Prostate gland (tissue), 2 donors: Measurements from ENCODE around the gene ZNF445. TPM values are rescaled to one million over a fixed set of nuclear protein-coding genes. Genes with fewer than 3 reads are reported as not detected.
"Not testable (repeated sequence)": the region's sequence is repeated elsewhere in the genome, so short reads cannot be mapped to it uniquely, and the experiment has no call there.

ENCODE experiments used
- DNase-seq: peaks from one replicate; pipeline ENCODE4 v3.0.0-alpha.2; 2019; ENCODE audit warnings: low spot score
- H3K27ac ChIP-seq, 2 donors: fragments of 200-600 bp; sonication (generic); 2 replicates each; pipeline ENCODE4 v1.5.1; 2017 to 2019
- H3K27me3 ChIP-seq: fragments of 200-600 bp; sonication (generic); replicated peaks from 2 replicates; pipeline ENCODE4 v1.5.1; 2019; ENCODE audit not compliant: insufficient read depth
- H3K36me3 ChIP-seq, 2 donors: fragments of 200-600 bp; sonication (generic); 1 replicate in 1 of 2; 2 replicates in 1 of 2; pipeline versions ENCODE4 v1.5.1 to v1.8.1; 2017 to 2019
- H3K4me1 ChIP-seq: fragments of 200-600 bp; sonication (generic); replicated peaks from 2 replicates; pipeline ENCODE4 v1.5.1; 2019
- H3K4me3 ChIP-seq, 2 donors: fragments of 200-600 bp; sonication (generic); 2 replicates each; pipeline ENCODE4 v1.5.1; 2017 to 2019
- H3K9me3 ChIP-seq: fragments of 200-600 bp; sonication (generic); 2 replicates; pipeline ENCODE4 v1.5.1; 2017
- CTCF ChIP-seq, 4 experiments: fragments of 200-600 bp in 2 of 4; fragments of 450-650 bp in 2 of 4; sonication (generic) in 2 of 4; IDR thresholded peaks; 1 replicate in 3 of 4; 2 replicates in 1 of 4; pipeline ENCODE4 v1.5.1; 2016 to 2019; ENCODE audit warnings: antibody characterized with exemption in 4 of 4, mild to moderate bottlenecking in 2 of 4, moderate library complexity in 2 of 4
- POLR2A ChIP-seq: fragments of 450-650 bp; IDR thresholded peaks from one replicate; pipeline ENCODE4 v1.6.1; 2016; ENCODE audit warnings: antibody characterized with exemption, mild to moderate bottlenecking
- POLR2AphosphoS5 ChIP-seq: sonication (generic); formaldehyde crosslinking; IDR thresholded peaks from one replicate; pipeline ENCODE4 v1.6.1; 2017; ENCODE audit warnings: antibody characterized with exemption
- WGBS: methylation state at CpG from one replicate; pipeline ENCODE4 v1.1.5; 2018; 5-methylcytosine and 5-hydroxymethylcytosine counted together
- intact Hi-C: fragments of 100-400 bp; cut with DNase I; formaldehyde crosslinking; loops from one replicate; pipeline ENCODE4 v1.14.2; 2022
- total RNA-seq, 2 donors: library from RNA; depleted of rRNA; stranded (reverse); fragments of >200 nt; gene quantifications; one replicate each; pipeline ENCODE4 v1.1.0, GENCODE V29; 2016

Gene ZNF445
- total RNA-seq, 2 donors from 2014 or later = 10.8 to 17.9 TPM

GRCh38 chr3:44506961-44507360, 29.5 kb upstream of the ZNF445 start:
- H3K9me3 ChIP-seq = no peaks in the 10 kb centered on the region
- H3K27ac ChIP-seq = no peak overlapping the region
- TF ChIP-seq POLR2A (no peak), POLR2AphosphoS5 (no peak), CTCF (IDR thresholded peaks at IDR 0.05) (no peak)
- no peaks in the 10 kb centered on the region for H3K27me3 ChIP-seq
- peaks cover 4% of the 10 kb centered on the region for H3K4me1 ChIP-seq
- DNase-seq = no peak
- WGBS = 72% methylated on average over 5 of the region's 5 CpGs
- no peak overlapping the region for H3K4me3 ChIP-seq
- no peaks in the 10 kb centered on the region for H3K36me3 ChIP-seq
- intact Hi-C loops = no loop called here

GRCh38 chr3:44506556-44506955, 29.1 kb upstream of the ZNF445 start:
- Histone ChIP-seq H3K9me3 (no peaks in the 10 kb centered on the region), H3K4me1 (peaks cover 4% of the 10 kb centered on the region), H3K27ac (no peak overlapping the region), H3K36me3 (no peaks in the 10 kb centered on the region), H3K27me3 (no peaks in the 10 kb centered on the region), H3K4me3 (no peak overlapping the region)
- intact Hi-C loops = no loop called here
- TF ChIP-seq POLR2AphosphoS5 (no peak), POLR2A (no peak), CTCF (IDR thresholded peaks at IDR 0.05) (no peak)
- no peak for DNase-seq
- WGBS = 90% methylated on average over 3 of the region's 3 CpGs

GRCh38 chr3:44504566-44504965, 27.1 kb upstream of the ZNF445 start:
- Histone ChIP-seq H3K4me1 (peaks cover 4% of the 10 kb centered on the region), H3K9me3 (no peaks in the 10 kb centered on the region), H3K4me3 (no peak overlapping the region), H3K27me3 (no peaks in the 10 kb centered on the region), H3K36me3 (peaks cover 0 to 8% of the 10 kb centered on the region in 2 donors), H3K27ac (no peak overlapping the region)
- WGBS = 91% methylated on average over 1 of the region's 1 CpG
- intact Hi-C loops = no loop called here
- TF ChIP-seq POLR2AphosphoS5 = no peak
- TF ChIP-seq POLR2A = no peak
- no peak for TF ChIP-seq CTCF (IDR thresholded peaks at IDR 0.05)
- no peak for DNase-seq

GRCh38 chr3:44503178-44503577, 25.7 kb upstream of the ZNF445 start:
- H3K4me1 ChIP-seq, DNase-seq, H3K9me3 ChIP-seq, H3K4me3 ChIP-seq, intact Hi-C loops, H3K27me3 ChIP-seq, H3K27ac ChIP-seq: not testable (repeated sequence)
- 86% methylated on average over 2 of the region's 2 CpGs for WGBS
- peaks cover 0 to 10% of the 10 kb centered on the region in 2 donors for H3K36me3 ChIP-seq

- no peak for TF ChIP-seq POLR2A
- TF ChIP-seq CTCF (IDR thresholded peaks at IDR 0.05) = no peak
- no peak for TF ChIP-seq POLR2AphosphoS5
- no peak for DNase-seq
- peaks cover 0 to 10% of the 10 kb centered on the region in 2 donors for H3K36me3 ChIP-seq
- H3K4me3 ChIP-seq = no peak overlapping the region
- no peaks in the 10 kb centered on the region for H3K4me1 ChIP-seq
- intact Hi-C loops = no loop called here
- H3K27ac ChIP-seq = no peak overlapping the region
- no peaks in the 10 kb centered on the region for H3K9me3 ChIP-seq
- no peaks in the 10 kb centered on the region for H3K27me3 ChIP-seq
- WGBS = 78% methylated on average over 3 of the region's 3 CpGs
Measured at GRCh38 chr3:44501971-44502370, 24.5 kb upstream of the ZNF445 start.

- H3K9me3 ChIP-seq, H3K4me3 ChIP-seq, intact Hi-C loops, H3K27me3 ChIP-seq, DNase-seq, H3K27ac ChIP-seq, H3K4me1 ChIP-seq: not testable (repeated sequence)
- 98% methylated on average over 4 of the region's 4 CpGs for WGBS
- peaks cover 0 to 10% of the 10 kb centered on the region in 2 donors for H3K36me3 ChIP-seq
Measured at GRCh38 chr3:44499899-44500168, 22.4 kb upstream of the ZNF445 start.
